ENCODE data around the gene MARK2. TPM values are rescaled to one million over a fixed set of nuclear protein-coding genes. Genes with fewer than 3 reads are reported as not detected.
"Not testable (repeated sequence)": the region's sequence is repeated elsewhere in the genome, so short reads cannot be mapped to it uniquely, and the experiment has no call there.

MARK2 gene
- 10 to 100 TPM; 28.6 to 73.8 (median 31.6) TPM for polyA plus RNA-seq

DNA sequence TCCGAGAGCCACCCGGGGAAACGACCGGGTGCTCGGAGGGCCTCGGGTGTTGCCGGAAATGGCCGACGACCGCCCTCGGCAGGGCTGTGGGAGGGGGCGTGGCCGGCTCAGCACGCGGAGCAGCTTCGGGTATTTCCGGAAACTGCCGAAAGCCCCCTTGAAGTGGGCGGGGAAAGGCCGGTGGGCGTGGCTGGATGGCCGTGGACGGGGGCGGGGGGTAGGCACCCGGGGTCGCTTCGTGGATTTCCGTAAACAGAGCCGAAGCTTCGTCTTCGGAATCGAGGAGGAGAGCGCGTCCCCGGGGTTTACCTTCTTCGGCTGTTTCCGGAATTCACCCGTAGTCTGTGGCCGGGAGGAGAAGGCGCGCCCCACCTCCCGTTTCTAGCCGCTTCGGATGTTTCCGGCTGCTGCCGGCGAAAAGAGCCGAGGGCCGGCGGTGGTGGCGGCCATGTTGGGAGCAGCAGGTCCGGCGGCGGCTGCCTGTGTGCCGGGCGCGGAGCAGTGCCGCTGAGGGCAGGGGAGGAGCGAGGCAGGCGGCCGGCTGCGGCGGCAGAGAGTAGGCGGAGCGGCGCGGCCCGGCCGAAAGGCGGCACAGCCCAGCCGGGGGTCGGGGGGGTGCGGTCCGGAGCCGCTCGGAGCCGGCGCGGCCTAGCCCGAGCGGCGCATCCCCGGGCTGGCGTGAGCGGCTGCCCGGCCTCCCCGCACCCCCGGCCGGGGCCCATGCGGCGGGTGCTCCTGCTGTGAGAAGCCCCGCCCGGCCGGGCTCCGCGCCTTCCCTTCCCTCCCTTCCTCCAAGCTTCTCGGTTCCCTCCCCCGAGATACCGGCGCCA is at the start of gene MARK2:
Gene MARK2, plus strand, starts transcription at position 433 of the 830 bp plus-strand sequence. Its CDS starts 397 bp downstream, at position 830.
- Mint-ChIP-seq H3K27ac (peak within 1 kb of the TSS; percentile 65 to 94 (median 91)), H3K9me3 (no peaks in the 10 kb centered on the region), H3K36me3 (peaks cover 0 to 4% (median 2%) of the 10 kb centered on the region in 3 donors), H3K4me1 (peaks cover 58 to 60% of the 10 kb centered on the region in 2 donors), H3K27me3 (ENCODE audit: low read depth in 3 of 3) (peaks cover 2 to 10% (median 9%) of the 10 kb centered on the region in 3 donors), H3K4me3 (peak within 1 kb of the TSS; percentile 85 to 92 (median 90))
- DNase-seq, result peak; percentile 99 to 100 (median 99)

DNA sequence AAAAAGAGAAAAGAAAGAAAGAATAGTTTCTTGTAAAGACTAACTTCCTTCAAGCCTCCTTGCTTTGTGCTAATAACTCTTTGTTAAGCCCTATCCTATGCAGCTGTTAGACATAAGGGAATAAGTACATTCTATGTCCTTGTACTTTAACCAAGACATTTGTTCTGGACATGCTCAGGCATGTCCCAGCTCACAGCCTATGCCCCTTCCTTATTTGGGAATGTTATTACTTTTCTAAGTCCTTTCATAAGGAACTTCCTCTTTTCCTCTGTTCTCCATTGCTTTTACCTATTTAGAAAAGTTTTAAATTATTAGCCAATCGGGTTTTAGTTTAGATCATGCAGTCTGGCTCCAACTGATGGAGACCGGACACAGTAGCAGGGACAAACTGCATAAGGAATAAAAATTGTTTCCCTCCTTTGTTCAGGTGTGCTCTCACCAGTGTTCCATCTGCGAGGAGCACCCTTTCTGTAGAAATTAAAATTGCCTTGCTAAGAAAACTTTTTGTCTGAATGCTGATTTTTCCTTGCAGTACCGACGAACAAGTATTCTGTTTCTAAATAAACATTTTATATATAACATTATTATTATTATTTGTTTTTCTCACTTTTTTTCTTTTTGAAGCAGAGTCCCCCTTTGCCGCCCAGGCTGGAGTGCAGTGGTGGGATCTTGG is 47.3 kb upstream of the MARK2 start:
- peaks cover 0 to 4% (median 3%) of the 10 kb centered on the region in 3 donors for H3K36me3 Mint-ChIP-seq
- no peaks in the 10 kb centered on the region for H3K4me1 Mint-ChIP-seq
- peaks cover 0 to 16% (median 13%) of the 10 kb centered on the region in 6 donors for H3K9me3 Mint-ChIP-seq
- H3K27me3 Mint-ChIP-seq (ENCODE audit: low read depth in 3 of 3), result peaks cover 0 to 2% (median 1%) of the 10 kb centered on the region in 3 donors
- H3K27ac Mint-ChIP-seq, result no peak overlapping the region
- no peak for DNase-seq
- no peak overlapping the region for H3K4me3 Mint-ChIP-seq

DNA sequence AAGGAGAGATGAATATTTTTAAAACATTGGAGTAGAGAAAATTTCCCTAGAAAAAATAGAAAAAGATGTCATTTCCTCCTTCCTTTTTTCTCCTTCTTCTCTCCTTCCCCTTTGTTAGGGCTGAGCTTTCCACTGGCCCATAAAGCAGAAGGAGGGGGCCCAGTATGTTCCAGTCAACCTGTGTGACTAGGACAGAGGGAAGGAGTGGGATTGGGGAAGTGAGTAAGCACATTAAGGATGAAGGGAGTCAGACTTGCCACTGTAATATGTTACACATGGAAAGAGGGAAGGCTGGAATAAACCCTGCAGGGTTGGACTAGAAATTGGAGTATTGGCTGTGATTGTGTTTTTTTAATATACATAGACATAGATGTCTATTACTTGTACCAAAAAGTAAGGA is 45.7 kb upstream of the MARK2 start:
- no peak overlapping the region for H3K27ac Mint-ChIP-seq
- no peak overlapping the region for H3K4me3 Mint-ChIP-seq
- no peaks in the 10 kb centered on the region for H3K4me1 Mint-ChIP-seq
- H3K27me3 Mint-ChIP-seq (ENCODE audit: low read depth in 3 of 3), result peaks cover 2 to 3% (median 2%) of the 10 kb centered on the region in 3 donors
- DNase-seq, result no peak
- peaks cover 0 to 4% (median 3%) of the 10 kb centered on the region in 3 donors for H3K36me3 Mint-ChIP-seq
- H3K9me3 Mint-ChIP-seq, result peaks cover 0 to 16% (median 13%) of the 10 kb centered on the region in 6 donors

DNA sequence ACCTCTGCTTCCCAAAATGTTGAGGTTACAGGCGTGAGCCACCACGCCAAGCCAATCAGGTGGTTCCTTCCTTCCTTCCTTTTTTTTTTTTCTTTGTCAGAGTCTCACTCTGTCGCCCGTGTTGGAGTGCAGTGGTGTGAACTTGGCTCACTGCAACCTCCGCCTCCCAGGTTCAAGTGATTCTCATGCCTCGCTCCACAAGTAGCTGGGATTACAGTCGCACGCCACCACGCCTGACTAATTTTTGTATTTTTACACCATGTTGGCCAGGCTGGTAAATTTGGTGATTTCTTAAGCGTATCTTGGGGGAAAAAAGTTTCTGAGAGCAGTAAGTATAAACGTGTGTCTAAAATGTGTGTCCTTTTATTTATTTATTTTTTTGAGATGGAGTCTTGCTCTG is 43.8 kb upstream of the MARK2 start:
- DNase-seq, result no peak
- H3K36me3 Mint-ChIP-seq, result peaks cover 0 to 4% (median 3%) of the 10 kb centered on the region in 3 donors
- peaks cover 2 to 5% (median 2%) of the 10 kb centered on the region in 3 donors for H3K27me3 Mint-ChIP-seq (ENCODE audit: low read depth in 3 of 3)
- H3K4me3 Mint-ChIP-seq, result no peak overlapping the region
- H3K4me1 Mint-ChIP-seq, result no peaks in the 10 kb centered on the region
- peaks cover 0 to 16% (median 13%) of the 10 kb centered on the region in 6 donors for H3K9me3 Mint-ChIP-seq
- H3K27ac Mint-ChIP-seq, result no peak overlapping the region

DNA sequence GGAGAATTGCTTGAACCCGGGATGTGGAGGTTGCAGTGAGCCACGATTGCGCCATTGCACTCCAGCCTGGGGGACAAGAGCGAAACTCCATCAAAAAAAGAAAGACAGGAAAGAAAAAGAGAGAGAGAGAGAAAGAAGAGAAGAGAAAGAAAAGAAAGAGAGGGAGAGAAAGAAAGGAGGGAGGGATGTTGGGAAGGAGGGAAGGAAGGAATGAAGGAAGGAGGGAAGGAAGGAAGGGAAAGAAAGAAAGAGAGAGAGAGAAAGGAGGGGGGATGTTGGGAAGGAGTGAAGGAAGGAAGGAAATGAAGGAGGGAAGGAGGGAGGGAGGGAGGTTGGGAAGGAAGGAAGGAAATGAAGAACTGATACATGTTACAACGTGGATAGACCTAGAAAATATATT is 38.0 kb upstream of the MARK2 start:
- H3K36me3 Mint-ChIP-seq, result no peaks in the 10 kb centered on the region
- no peak overlapping the region for H3K27ac Mint-ChIP-seq
- H3K27me3 Mint-ChIP-seq (ENCODE audit: low read depth in 3 of 3), result peaks cover 2 to 4% (median 2%) of the 10 kb centered on the region in 3 donors
- no peak for DNase-seq
- no peaks in the 10 kb centered on the region for H3K4me1 Mint-ChIP-seq
- no peak overlapping the region for H3K4me3 Mint-ChIP-seq
- no peaks in the 10 kb centered on the region for H3K9me3 Mint-ChIP-seq

DNA sequence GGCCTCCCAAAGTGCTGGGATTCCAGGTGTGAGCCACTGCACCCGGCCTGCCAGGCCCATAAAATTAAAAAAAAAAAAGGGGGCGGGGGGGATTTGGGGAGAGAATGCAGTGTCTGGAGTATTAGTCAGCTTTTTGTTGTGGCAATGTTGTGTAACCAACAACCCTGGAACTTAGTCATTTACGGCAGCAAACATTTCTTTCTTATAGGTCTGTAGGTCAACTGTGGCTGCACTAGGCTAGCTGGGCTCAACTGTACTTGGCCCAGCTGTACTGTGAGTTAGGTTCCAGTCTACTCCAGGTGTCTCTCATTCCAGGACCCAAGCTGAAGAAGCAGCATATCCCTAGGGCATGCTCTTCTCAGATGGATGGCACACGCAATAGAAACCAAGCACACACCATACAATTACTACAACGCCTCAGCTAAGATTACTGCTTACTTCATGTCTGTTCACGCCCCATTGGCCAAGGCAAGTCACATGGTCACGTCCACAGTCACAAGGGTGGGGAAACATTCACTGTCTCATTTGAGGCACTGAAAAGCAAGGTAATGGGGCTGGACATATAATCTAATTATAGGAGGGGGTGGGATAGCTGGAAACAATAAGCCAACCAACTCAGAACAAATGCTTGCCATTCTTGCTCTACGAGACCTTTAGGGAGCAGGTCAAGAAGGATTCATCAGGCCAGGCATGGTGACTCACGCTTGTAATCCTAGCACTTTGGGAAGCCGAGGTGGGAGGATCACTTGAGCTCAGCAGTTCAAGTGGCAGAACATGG is 36.1 kb upstream of the MARK2 start:
- H3K36me3 Mint-ChIP-seq, result no peaks in the 10 kb centered on the region
- H3K4me3 Mint-ChIP-seq, result no peak overlapping the region
- H3K27ac Mint-ChIP-seq, result no peak overlapping the region
- no peak for DNase-seq
- no peaks in the 10 kb centered on the region for H3K4me1 Mint-ChIP-seq
- no peaks in the 10 kb centered on the region for H3K9me3 Mint-ChIP-seq
- peaks cover 0 to 2% (median 2%) of the 10 kb centered on the region in 3 donors for H3K27me3 Mint-ChIP-seq (ENCODE audit: low read depth in 3 of 3)

DNA sequence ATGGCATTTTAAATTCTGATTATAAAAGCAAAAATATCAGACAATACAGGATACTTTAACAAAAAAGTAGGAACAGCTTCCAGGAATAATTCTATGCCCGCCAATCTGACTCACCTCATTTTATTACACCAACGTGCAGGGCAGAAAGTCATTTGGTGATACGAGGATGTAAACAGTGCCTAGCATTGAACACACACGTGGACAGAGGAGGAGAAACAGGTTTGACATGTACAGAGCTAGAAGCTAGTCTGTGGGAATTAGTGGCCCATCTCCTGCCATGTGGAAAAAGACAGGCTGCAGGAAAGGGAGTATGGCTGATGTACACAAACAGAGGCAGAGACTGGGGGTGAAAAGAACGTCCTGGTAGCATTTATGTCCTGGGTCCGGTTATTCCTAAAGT is 34.7 kb upstream of the MARK2 start:
- DNase-seq, result no peak

DNA sequence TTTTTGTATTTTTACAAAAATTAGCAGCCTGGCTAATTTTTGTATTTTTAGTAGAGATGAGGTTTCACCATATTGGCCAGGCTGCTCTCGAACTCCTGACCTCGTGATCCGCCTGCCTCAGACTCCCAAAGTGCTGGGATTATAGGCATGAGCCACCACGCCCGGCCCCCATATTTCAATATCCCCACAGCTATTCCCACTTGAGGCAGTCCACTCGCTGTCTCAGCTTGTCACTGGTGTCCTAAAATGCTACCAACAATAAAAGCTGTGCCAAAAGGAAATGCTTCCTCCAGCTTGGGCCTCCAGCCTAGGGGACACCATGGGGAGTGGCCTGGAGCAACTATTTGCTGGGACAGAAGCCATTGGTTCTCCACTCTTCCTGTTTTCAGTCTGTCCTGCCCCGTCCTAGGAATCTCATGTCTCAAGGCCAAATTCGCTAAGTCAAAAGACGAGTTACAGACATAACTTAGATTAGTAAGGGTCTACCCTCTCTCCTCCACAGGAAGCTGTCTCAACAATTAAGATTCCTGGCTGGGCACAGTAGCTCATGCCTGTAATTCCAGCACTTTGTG is 33.0 kb upstream of the MARK2 start:
- Mint-ChIP-seq H3K4me3 (no peak overlapping the region), H3K36me3 (no peaks in the 10 kb centered on the region), H3K9me3 (no peaks in the 10 kb centered on the region), H3K27me3 (ENCODE audit: low read depth in 3 of 3) (no peaks in the 10 kb centered on the region), H3K4me1 (no peaks in the 10 kb centered on the region), H3K27ac (no peak overlapping the region)
- no peak for DNase-seq

More for the DNA sequence above, 34.7 kb upstream of the MARK2 start:
- no peak overlapping the region for H3K27ac Mint-ChIP-seq
- H3K9me3 Mint-ChIP-seq, result no peaks in the 10 kb centered on the region
- H3K27me3 Mint-ChIP-seq (ENCODE audit: low read depth in 3 of 3), result no peaks in the 10 kb centered on the region
- no peaks in the 10 kb centered on the region for H3K36me3 Mint-ChIP-seq
- H3K4me1 Mint-ChIP-seq, result no peaks in the 10 kb centered on the region
- no peak overlapping the region for H3K4me3 Mint-ChIP-seq

DNA sequence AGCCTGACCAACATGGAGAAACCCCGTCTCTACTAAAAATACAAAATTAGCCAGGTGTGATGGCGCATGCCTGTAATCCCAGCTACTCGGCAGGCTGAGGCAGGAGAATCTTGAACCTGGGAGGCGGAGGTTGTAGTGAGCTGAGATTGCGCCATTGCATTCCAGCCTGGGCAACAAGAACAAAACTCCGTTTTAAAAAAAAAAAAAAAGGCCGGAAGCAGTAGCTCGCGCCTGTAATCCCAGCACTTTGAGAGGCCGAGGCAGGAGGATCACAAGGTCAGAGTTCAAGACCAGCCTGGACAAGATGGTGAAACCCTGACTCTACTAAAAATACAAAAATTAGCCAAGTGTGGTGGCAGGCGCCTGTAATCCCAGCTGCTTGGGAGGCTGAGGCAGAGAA is 28.5 kb upstream of the MARK2 start:
- not testable (repeated sequence) for H3K36me3 Mint-ChIP-seq; H3K4me3 Mint-ChIP-seq; DNase-seq; H3K9me3 Mint-ChIP-seq; H3K27ac Mint-ChIP-seq; H3K27me3 Mint-ChIP-seq (ENCODE audit: low read depth in 3 of 3)
- H3K4me1 Mint-ChIP-seq, result peaks cover 20 to 21% of the 10 kb centered on the region in 2 donors

DNA sequence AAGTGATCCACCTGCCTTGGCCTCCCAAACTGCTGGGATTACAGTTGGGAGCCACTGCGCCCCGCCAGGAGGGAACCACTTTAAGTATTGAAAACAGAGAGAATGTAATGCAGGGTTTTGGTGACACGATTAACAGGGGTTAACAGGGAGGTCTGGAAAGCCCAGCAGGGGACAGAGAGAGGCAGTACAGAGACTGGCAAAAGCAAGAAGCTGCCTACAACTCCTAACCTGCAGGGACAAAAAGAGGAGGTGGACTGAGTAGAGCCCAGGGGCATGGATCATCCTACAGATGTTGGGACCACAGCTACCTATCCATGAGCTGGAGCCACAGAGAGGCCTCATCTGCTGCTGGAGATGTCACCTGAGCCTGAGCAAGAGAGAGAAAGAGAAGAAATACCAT is 27.4 kb upstream of the MARK2 start:
- Mint-ChIP-seq H3K9me3 (no peaks in the 10 kb centered on the region), H3K4me3 (peak overlapping the region; percentile 44 to 83 (median 80)), H3K4me1 (peaks cover 26 to 33% of the 10 kb centered on the region in 2 donors), H3K27me3 (ENCODE audit: low read depth in 3 of 3) (peaks cover 0 to 3% (median 1%) of the 10 kb centered on the region in 3 donors), H3K36me3 (no peaks in the 10 kb centered on the region), H3K27ac (no peak overlapping the region)
- no peak for DNase-seq

DNA sequence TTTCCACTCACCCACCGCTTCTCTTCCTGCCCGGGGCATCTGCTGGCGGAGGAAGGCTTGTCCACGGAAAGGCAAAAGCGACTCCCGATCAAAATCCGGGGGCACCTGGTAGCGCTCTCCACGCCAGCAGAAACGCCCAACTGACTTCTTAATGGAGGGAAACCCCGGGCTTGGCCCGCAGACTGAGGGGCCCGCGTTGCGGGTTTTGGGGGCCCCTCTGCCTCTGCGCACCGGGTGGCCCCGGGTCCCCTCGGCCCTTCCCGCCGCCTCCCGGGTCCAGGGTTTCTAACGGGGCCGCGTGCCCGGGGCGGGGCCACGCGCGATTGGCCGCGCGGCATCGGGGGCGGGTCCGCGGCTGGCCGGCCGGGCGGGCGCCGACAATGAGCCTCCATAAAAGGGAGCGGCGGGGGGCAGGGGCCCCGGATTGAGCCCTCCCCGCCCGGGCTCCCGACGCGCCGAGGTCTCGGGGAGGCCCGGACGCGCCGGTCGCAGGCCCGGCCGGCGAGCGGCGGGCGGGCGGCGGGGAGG is 25.8 kb upstream of the MARK2 start, which contains the start of gene SPINDOC:
Gene SPINDOC, plus strand, starts transcription at position 422 of the 528 bp plus-strand sequence. CDS start 231 bp downstream, outside the sequence.
- no peaks in the 10 kb centered on the region for H3K9me3 Mint-ChIP-seq
- peak; percentile 76 to 78 (median 77) for DNase-seq
- H3K4me3 Mint-ChIP-seq, result peak within 1 kb of the TSS; percentile 80 to 83 (median 82)
- peak within 1 kb of the TSS; percentile 0 to 75 (median 35) for H3K27ac Mint-ChIP-seq
- H3K4me1 Mint-ChIP-seq, result peaks cover 28 to 40% of the 10 kb centered on the region in 2 donors
- peaks cover 0 to 3% (median 1%) of the 10 kb centered on the region in 3 donors for H3K27me3 Mint-ChIP-seq (ENCODE audit: low read depth in 3 of 3)
- peaks cover 0 to 4% (median 4%) of the 10 kb centered on the region in 3 donors for H3K36me3 Mint-ChIP-seq

DNA sequence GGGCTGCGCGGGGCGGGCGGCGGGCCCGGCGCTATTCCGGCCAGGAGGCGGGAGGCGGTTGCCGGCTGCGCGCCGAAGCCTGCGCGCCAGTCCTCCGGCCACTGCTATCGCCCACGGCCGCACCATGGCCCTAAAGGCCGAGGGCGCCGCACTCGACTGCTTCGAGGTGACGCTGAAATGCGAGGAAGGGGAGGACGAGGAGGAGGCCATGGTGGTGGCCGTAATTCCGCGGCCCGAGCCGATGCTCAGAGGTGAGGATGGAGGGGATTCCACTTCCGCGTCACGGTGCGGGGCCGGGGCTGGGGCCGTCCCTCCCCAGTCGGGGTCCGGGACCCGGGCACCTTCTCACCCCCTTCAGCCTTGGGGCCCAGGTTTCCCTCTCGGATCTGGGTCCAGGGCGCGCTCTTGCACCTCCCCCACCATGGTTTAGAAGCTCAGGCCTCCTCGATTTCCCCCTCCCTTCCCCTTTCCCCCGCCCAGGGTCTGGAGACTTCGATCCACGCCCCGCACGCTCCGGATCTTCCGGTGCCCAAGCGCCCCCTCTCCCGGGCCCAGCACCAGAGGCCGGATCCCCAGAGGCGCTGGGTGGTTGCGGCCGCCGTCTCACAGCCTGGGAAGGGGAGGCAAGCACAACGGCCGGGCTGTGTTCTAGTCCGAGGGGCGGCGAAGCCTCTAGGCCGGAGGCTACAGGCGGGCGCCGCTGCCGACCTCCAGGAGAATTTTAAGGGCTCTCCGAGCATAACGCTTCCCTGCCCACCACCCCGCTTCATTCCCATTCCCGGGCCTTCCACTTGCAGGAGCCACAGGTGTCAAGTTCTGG is 25.1 kb upstream of the MARK2 start:
- peaks cover 0 to 4% (median 4%) of the 10 kb centered on the region in 3 donors for H3K36me3 Mint-ChIP-seq
- no peaks in the 10 kb centered on the region for H3K9me3 Mint-ChIP-seq
- H3K27me3 Mint-ChIP-seq (ENCODE audit: low read depth in 3 of 3), result peaks cover 0 to 3% (median 1%) of the 10 kb centered on the region in 3 donors
- H3K4me3 Mint-ChIP-seq, result peak overlapping the region; percentile 65 to 81 (median 76)
- peak overlapping the region in 5 of 6 donors; percentile 0 to 58 (median 23) for H3K27ac Mint-ChIP-seq
- H3K4me1 Mint-ChIP-seq, result peaks cover 28 to 40% of the 10 kb centered on the region in 2 donors
- peak; percentile 34 to 38 (median 36) for DNase-seq

Measured in immature natural killer cell (primary cell).